ENCODE measurements around the gene CEMP1. TPM values are rescaled to one million over a fixed set of nuclear protein-coding genes. Genes with fewer than 3 reads are reported as not detected.

Gene CEMP1
- total and polyA plus RNA-seq, 5 experiments from 2014 or later: 0.81 to 6.0 (median 2.1) TPM

DNA sequence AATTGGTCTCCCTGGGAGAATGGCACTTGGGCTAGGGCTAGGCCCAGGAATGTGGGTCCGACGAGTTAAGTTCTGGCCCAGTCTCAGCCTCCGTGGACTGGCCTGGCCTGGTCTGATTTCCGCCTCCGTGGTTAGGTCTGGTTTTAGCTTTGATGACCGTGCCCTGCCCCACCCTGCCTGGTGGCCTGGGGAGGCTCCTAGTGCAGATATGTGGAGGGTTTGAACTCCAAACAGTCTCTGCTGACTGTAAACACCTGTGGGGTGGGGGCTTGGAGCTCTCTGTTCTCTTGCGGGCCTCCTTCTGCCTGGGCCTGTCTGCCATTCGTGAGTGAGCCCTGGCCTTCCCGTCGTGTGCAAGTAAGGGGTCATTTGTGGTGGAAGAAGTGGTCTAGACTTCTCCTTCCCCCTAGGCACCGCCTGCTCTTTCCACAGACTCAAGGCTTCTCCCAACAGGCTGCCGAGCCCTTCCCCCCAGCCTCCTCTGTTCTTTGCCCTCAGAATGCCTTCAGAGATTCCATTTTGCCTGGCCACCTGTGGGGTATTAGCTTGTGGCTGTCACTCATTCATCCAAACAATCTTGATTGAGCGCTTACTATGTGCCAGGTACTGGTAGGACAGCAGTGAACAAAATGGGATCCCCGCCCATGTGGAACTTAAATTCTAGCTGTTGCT, 15.9 kb downstream of the CEMP1 start:
- peak overlapping the region; percentile 86 to 96 (median 90) for H3K4me3 Mint-ChIP-seq
- H3K4me1 Mint-ChIP-seq: peaks cover 44 to 76% (median 65%) of the 10 kb centered on the region in 4 donors
- H3K9me3 Mint-ChIP-seq: peaks cover 0 to 3% (median 0%) of the 10 kb centered on the region in 9 donors
- POLR2A ChIA-PET: interaction anchor here (0.6 to 6.8 kb wide), 9 partner anchors 10 to 1834 kb away, joined by 3 to 146 read pairs (median 8); partner anchors contain the start of genes CEMP1, PDPK1, PGP and RPS2
- no peaks in the 10 kb centered on the region for H3K27me3 Mint-ChIP-seq
- peak overlapping the region; percentile 91 to 97 (median 96) for H3K27ac Mint-ChIP-seq
- ATAC-seq (no peak), DNase-seq (no peak)
- peaks cover 0 to 19% (median 0%) of the 10 kb centered on the region in 3 donors for H3K36me3 Mint-ChIP-seq

DNA sequence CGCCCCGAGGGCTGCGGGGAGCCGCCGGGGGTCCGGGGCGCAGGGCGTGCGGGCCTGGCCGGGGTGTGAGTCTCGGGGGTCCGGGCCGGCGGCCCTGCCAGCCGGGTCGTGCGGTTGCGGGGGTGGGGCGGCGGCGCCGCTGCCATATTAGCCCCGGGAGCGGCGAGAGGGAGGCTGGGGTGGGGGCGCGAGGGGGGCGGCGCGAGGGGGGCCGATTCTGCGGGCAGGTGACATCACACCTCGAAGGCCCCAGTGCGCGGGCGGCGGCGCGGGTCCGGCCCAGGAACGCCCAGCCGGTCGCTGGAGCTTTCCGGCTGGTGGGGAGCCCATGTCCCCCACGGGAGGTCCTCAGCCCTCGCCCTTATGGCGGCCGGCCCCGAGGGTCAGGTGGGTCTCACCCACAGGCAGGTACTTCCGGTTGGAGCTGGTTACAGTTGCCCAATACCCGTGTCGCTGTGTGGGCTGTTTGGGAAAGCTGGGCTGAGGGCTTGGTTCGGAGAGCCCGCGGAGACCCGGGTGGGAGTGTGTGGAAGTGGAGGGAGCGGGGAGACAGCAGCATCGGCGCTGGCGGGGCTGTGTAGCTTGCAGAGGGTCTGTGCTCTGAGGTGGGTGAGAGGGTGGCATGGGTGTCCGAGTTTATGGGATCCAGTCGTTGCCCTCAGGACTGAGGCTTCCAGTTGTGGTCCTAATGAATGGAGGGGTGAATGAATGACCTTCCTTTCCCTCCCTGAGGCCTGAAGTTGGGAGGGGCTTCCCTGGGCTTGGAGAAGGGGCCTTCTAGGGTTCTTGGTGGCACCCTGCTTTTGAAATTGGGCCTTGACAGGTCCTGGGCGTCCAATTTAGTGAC, 16.7 kb downstream of the CEMP1 start:
- peak overlapping the region; percentile 86 to 96 (median 90) for H3K4me3 Mint-ChIP-seq
- DNase-seq: peak in 6 of 10 donors; percentile 24 to 73 (median 42)
- peak overlapping the region; percentile 91 to 97 (median 96) for H3K27ac Mint-ChIP-seq
- H3K9me3 Mint-ChIP-seq: peaks cover 0 to 3% (median 0%) of the 10 kb centered on the region in 9 donors
- H3K27me3 Mint-ChIP-seq: no peaks in the 10 kb centered on the region
- H3K4me1 Mint-ChIP-seq: peaks cover 40 to 73% (median 62%) of the 10 kb centered on the region in 4 donors
- POLR2A ChIA-PET: interaction anchor here (0.6 to 6.8 kb wide), 11 partner anchors 10 to 724 kb away, joined by 3 to 146 read pairs (median 6); partner anchors contain the start of genes CCNF, CEMP1, PDPK1 and PGP
- H3K36me3 Mint-ChIP-seq: peaks cover 0 to 14% (median 0%) of the 10 kb centered on the region in 3 donors
- ATAC-seq: peak; percentile 3 to 5

DNA sequence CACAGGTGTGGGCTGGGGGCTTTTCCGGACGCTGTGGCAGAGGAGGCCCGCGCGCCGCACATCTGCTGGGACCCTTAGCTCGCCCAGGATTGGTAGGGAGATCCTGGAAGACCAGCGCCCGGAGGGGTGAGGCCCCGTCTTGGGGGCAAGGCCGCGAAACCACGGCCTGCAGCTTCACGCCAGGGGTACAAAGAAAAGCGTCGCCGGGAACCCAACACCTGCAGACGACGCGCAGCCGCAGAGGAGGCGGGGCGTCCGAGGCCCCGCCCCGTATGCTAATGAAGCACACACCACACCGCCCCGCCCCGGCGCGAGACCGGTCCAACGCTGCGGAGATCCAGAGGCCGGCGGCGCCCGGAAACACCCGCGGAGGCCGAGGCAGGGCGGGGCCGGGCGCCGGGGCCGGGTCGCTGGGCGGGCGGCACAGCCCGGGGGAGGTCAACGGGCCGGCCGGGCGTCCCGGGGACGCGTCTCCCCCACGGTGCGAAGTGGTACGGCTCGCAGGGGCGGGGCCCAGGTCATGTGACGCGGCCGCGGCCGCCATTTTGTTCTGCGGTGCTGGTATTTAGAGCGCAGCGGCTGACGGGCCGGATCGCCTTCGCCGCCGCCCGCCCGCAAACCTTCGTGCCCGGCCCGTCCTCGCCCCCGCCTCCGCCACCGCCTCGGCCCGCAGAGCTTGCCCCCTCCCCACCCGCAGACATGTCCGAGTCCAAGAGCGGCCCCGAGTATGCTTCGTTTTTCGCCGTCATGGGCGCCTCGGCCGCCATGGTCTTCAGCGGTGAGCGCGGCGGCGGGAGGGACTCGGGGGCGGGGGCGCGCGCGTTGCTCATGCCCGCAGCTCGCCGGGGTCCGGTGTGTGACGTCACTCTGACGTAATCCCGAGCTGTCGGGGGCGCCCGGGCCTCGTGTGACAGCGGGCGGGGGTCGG, 17.5 kb downstream of the CEMP1 start, which contains the start of gene ATP6V0C:
TSS of gene ATP6V0C (plus strand) at position 548 of the 928 bp plus-strand sequence. CDS start at position 700, 152 bp downstream.
- Mint-ChIP-seq H3K27me3 (no peaks in the 10 kb centered on the region), H3K36me3 (peaks cover 0 to 13% (median 0%) of the 10 kb centered on the region in 3 donors), H3K27ac (peak within 1 kb of the TSS; percentile 91 to 99 (median 97)), H3K4me1 (peaks cover 35 to 71% (median 54%) of the 10 kb centered on the region in 4 donors), H3K4me3 (peak within 1 kb of the TSS; percentile 87 to 96 (median 91)), H3K9me3 (peaks cover 0 to 3% (median 0%) of the 10 kb centered on the region in 9 donors)
- ATAC-seq (peak; percentile 86), DNase-seq (peak; percentile 86 to 99 (median 92))
- POLR2A ChIA-PET: interaction anchor here (0.6 to 6.8 kb wide), 15 partner anchors 11 to 725 kb away, joined by 3 to 146 read pairs (median 5); partner anchors contain the start of genes CCNF, CEMP1, E4F1 and PDPK1

DNA sequence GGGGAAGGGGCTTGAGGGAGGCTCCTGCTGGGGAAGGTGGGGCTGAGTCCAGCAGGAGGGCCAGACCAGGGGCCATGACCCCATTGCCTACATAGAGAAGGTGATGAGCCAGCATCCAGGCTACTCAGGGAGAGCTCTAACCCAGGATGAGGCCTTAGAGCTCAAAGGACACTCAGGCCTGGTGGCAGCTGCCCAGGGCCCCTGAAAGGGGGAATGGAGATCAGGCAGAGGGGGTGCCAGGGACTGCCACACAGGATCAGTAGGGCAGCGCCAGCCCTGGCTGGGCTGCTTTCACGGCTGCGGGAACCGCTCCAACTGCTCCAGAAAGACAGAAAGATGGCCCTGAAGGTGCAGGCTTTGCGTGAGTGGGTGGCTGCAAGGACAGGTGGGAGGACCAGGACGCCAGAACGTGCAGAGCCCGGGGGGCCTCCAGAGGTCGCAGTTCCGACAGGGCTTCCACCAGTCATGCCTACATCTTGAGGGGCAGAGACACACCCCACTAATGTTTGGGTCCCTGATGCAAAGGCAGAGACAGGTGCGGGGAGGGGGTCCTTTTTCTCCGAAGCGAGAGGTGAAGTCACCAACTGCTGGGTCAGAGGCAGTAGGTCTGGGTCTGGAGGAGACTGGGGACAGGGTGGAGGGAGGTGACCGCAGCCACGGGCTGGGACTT, 18.3 kb downstream of the CEMP1 start:
- peak overlapping the region; percentile 91 to 99 (median 96) for H3K27ac Mint-ChIP-seq
- DNase-seq: peak in 8 of 10 donors; percentile 37 to 81 (median 58)
- peak overlapping the region; percentile 79 to 91 (median 87) for H3K4me3 Mint-ChIP-seq
- H3K27me3 Mint-ChIP-seq: no peaks in the 10 kb centered on the region
- peaks cover 0 to 3% (median 0%) of the 10 kb centered on the region in 9 donors for H3K9me3 Mint-ChIP-seq
- POLR2A ChIA-PET: interaction anchor here (0.6 to 6.8 kb wide), 13 partner anchors 8 to 542 kb away, joined by 3 to 146 read pairs (median 5); partner anchors contain the start of genes CCNF, CEMP1, E4F1 and PDPK1
- peak; percentile 33 to 38 for ATAC-seq
- H3K4me1 Mint-ChIP-seq: peaks cover 33 to 72% (median 47%) of the 10 kb centered on the region in 4 donors
- peaks cover 0 to 13% (median 0%) of the 10 kb centered on the region in 3 donors for H3K36me3 Mint-ChIP-seq

DNA sequence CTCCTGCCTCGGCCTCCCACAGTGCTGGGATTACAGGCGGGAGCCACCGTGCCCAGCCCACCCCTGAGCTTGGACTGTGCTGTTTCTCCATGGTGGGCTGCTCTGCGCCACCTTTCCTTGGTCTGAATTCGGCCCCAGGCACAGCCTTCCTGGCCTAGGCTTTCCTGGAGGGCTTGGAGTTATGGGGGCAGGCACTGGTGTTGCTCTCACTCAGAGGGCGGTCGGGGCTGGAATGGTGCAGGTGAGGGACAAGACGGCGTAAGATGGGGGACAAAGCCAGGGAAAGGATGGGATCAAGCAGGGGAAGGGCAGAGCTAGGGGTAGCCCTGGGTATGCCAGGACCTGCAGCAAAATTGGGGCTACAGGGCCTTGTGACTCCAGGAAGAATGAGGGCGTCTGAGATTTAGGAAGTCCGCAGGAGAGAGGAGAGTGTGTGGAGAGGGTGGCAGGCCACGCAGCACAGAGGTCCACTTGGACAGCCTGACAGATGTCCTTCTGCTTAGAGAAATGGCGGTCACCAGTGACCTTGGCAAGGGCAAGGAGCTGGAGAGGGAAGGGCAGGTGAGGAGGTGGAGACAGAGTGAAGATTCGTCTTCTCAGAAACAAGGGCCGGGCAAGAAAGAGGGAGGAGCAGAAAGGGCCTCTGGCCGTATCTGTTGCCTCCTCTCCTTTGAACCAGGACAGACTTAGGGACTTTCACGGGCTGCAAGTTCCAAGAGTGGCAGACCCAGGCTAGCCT, 19.0 kb downstream of the CEMP1 start:
- Mint-ChIP-seq H3K27me3 (no peaks in the 10 kb centered on the region), H3K36me3 (peaks cover 0 to 13% (median 0%) of the 10 kb centered on the region in 3 donors), H3K4me3 (peak overlapping the region in 9 of 10 donors; percentile 44 to 88 (median 84)), H3K9me3 (peaks cover 0 to 3% (median 0%) of the 10 kb centered on the region in 9 donors), H3K4me1 (peaks cover 29 to 70% (median 40%) of the 10 kb centered on the region in 4 donors), H3K27ac (peak overlapping the region; percentile 40 to 99 (median 96))
- DNase-seq: no peak
- POLR2A ChIA-PET: interaction anchor here (1.1 to 6.8 kb wide), 5 partner anchors 9 to 82 kb away, joined by 4 to 146 read pairs (median 6); partner anchors contain the start of genes CCNF, CEMP1 and PDPK1
- ATAC-seq: no peak

DNA sequence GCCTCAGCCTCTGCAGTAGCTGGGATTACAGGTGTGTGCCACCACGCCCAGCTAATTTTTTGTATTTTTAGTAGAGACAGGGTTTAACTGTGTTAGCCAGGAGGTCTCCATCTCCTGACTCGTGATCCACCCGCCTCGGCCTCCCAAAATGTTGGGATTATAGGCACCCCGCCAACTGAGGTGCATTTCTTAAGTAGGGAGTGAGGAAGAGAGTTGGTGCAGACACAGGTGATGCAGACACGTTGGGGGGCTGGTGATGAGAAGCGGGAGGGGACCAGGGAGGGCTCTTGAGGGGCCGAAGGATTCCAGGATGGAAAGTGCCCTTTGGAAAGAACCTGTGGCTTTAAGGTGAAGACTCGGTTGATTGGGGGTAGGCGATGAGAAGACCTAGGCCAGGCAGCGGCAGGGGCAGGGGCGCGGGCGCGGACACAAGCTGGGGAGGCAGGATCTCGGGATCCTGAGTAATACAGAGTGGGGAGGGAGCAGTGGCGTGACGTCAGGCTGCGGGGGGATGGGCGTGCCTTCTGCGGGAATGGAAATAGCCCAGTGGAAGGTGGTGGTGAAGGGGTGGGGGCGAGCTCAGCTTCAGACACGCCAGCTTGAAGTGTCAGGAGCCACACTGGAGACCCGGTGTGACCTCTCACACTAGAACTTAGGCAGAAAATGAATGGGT, 19.9 kb downstream of the CEMP1 start:
- POLR2A ChIA-PET: interaction anchor here (1.5 to 6.8 kb wide), 2 partner anchors 10 to 23 kb away, joined by 5 to 146 read pairs; partner anchors contain the start of genes CEMP1 and PDPK1
- Mint-ChIP-seq H3K27me3 (no peaks in the 10 kb centered on the region), H3K4me1 (peaks cover 20 to 66% (median 31%) of the 10 kb centered on the region in 4 donors), H3K36me3 (peaks cover 0 to 4% (median 0%) of the 10 kb centered on the region in 3 donors), H3K9me3 (peaks cover 0 to 3% (median 0%) of the 10 kb centered on the region in 9 donors), H3K27ac (peak overlapping the region in 2 of 10 donors; percentile 3 to 50), H3K4me3 (peak overlapping the region in 2 of 10 donors; percentile 21 to 44)
- ATAC-seq (no peak), DNase-seq (no peak)

DNA sequence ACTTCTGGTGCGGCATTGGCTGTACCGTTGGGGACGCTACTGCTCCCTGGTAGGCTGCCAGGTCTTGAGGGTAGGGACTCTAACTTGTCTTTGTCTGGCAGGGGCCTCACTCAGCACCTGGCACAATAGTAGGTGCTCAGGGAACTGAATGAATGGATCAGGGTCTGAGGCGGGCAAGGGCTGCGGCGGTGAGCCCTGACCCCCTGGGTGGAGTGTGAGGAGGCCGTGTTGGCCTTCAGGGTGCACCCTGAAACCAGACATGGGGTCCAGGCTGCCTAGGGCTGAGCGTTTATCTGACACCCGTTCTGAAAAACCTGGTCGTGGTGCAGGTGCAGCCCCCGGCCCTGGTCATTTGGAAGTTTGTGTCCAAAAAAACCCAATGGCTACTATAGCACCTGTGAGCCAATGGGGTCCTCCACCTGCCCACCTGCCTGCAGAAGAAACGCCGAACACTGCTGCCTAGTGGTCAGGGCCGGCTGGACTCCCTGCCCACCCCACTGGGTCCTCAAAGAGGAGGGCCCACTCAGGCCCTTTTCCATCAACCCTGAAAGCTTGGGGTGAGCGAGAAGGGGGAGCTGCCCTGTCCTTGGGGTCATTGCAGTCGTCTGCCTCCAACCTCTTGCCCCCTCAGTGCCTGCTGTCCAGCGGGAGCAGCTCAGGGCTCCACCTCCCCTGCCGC, 22.3 kb downstream of the CEMP1 start:
- Mint-ChIP-seq H3K4me3 (no peak overlapping the region), H3K9me3 (peaks cover 0 to under 1% (median 0%) of the 10 kb centered on the region in 9 donors), H3K36me3 (no peaks in the 10 kb centered on the region), H3K27ac (peak overlapping the region in 3 of 10 donors; percentile 39 to 75 (median 63)), H3K4me1 (peaks cover 11 to 50% (median 15%) of the 10 kb centered on the region in 4 donors), H3K27me3 (no peaks in the 10 kb centered on the region)
- no peak for ATAC-seq
- POLR2A ChIA-PET: no interaction called here
- no peak for DNase-seq

DNA sequence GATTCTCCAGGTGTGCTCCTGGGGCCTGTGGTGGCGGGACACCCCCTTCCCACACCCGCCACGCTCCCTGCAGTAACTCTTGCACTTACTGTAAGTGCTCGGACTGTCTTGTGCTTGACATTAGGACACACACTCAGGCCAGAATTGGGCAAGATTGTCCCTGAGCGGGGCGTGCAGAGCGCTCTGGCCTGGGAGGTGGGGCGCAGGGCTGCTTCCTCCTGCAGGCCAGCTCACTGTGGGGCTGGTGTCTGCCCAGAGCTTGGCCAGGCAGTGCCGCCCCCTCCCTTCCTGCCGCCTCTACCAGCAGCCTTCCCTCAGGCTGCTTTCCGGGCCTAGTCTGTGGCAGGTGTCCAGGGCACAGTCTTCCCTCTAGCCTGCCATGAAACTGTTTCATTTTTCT, 23.5 kb downstream of the CEMP1 start:
- ATAC-seq (no peak), DNase-seq (no peak)
- Mint-ChIP-seq H3K27ac (peak overlapping the region in 1 of 10 donors; percentile 75), H3K27me3 (no peaks in the 10 kb centered on the region), H3K4me3 (peak overlapping the region in 1 of 10 donors; percentile 32), H3K36me3 (no peaks in the 10 kb centered on the region), H3K9me3 (no peaks in the 10 kb centered on the region), H3K4me1 (peaks cover 4 to 43% (median 8%) of the 10 kb centered on the region in 4 donors)
- POLR2A ChIA-PET: no interaction called here

DNA sequence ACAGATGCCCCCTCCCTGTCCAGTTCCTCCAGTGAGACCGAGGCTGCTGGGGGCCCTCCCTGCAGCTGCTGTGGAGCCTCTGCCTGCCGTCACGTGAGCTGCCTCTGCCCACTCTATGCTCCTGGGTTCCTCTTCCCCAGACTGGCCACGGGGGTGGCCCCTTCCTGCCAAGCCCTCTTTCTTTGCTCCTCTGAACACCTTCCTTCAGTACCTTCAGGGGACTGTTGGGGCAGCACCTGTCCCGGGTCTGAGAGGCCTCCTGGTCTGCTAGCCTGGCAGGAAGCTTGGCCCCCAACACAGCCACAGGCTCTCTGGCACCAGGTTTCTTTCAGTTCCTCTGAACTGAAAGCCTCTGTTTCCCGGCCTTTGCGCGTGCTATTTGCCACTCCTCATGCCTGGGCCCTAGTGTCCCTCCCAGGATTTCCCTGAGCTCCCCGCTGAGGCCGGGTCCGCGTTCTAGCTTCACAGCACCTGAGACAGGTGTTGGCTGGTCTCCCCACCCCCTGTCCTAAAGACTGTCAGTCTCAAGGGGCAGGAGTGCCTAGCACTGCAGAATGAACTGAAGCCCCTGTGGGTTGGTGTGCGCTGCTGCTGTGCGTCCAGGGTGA, 24.1 kb downstream of the CEMP1 start:
- peak overlapping the region in 1 of 10 donors; percentile 32 for H3K4me3 Mint-ChIP-seq
- H3K27me3 Mint-ChIP-seq: no peaks in the 10 kb centered on the region
- POLR2A ChIA-PET: no interaction called here
- peak overlapping the region in 2 of 10 donors; percentile 52 to 75 for H3K27ac Mint-ChIP-seq
- H3K4me1 Mint-ChIP-seq: peaks cover 0 to 38% (median 4%) of the 10 kb centered on the region in 4 donors
- H3K36me3 Mint-ChIP-seq: no peaks in the 10 kb centered on the region
- ATAC-seq: peak; percentile 14 to 72
- H3K9me3 Mint-ChIP-seq: no peaks in the 10 kb centered on the region
- no peak for DNase-seq

Measured in naive thymus-derived CD8-positive, alpha-beta T cell (primary cell).